CMK (cell line): ENCODE results near the gene CHRM5.

ENCODE experiments used
- DNase-seq: peaks from one replicate; pipeline ENCODE4 v3.0.0-alpha.2; 2010; ENCODE audit warnings: low read depth

Gene CHRM5

DNA sequence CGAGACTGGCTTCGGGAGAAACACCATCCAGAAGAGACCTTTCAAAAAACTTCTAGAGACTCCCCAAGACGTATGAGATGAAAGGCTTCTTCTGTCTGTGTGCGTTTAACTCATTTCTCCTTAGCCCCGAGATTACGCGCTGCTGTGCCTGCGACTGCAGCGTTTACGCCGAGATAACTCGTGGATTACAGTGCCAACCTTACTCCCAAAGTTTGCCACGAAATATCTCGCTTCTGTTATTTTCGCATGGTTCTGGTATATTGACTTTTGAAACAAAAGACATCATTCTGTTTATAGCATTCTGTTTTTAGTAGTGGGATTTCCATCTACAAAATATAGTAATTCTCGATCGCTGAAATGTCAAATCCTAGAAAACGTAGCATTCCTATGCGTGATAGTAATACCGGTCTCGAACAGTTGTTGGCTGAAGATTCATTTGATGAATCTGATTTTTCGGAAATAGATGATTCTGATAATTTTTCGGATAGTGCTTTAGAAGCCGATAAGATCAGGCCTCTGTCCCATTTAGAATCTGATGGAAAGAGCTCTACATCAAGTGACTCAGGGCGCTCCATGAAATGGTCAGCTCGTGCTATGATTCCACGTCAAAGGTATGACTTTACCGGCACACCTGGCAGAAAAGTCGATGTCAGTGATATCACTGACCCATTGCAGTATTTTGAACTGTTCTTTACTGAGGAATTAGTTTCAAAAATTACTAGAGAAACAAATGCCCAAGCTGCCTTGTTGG is 134.1 kb downstream of the CHRM5 start:
- DNase-seq, result no peak

GRCh38 chr15:34106423-34106822 is 138.1 kb downstream of the CHRM5 start:
- no peak for DNase-seq

DNA sequence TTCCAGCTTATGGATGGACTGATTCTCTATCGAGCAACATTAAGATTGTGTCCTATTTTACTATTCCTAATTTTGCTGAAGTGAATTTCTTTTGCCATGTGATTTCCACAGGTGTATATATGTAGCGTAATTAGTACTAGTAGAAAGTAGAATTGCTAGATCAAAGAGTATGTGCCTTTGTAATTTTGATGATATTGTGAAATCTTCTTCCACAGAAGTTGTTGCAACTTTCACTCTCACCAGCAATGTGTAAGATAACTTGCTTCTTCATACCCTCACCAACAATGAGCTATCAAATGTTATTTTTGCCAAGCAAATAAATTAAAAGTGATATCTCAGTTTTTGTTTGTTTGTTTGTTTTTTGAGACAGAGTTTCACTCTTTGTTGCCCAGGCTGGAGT is 139.0 kb downstream of the CHRM5 start:
- no peak for DNase-seq

GRCh38 chr15:34109797-34110663 is 141.7 kb downstream of the CHRM5 start:
- no peak for DNase-seq

- DNase-seq, result no peak
Observed at GRCh38 chr15:34111488-34111887, 143.2 kb downstream of the CHRM5 start.

- DNase-seq, result no peak
Observed at GRCh38 chr15:34114215-34114614, 145.9 kb downstream of the CHRM5 start.

GRCh38 chr15:34114739-34115138 is 146.4 kb downstream of the CHRM5 start:
- no peak for DNase-seq

DNA sequence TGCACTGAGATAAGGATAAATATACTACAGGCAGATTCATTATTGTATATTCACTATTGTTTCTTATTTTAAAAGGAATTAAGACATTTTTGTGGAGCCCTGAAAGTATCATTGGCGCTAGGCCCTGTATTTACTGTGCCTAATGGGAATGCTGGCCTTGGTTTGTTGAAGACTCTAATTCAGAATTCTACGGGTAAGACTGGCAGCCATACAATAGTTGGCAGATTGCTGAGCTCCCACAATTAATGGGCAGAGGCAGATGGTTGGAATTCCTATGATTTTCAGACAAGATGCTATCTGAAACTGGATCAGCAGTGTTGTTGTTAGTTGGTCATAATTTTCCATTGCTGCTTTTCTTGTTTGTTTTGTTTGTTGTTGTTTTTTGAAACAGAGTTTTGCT is 148.3 kb downstream of the CHRM5 start:
- no peak for DNase-seq
